RWPE2 (cell line): ENCODE results near the gene TLE2.
"Not testable (repeated sequence)": the region's sequence is repeated elsewhere in the genome, so short reads cannot be mapped to it uniquely, and the experiment has no call there.

Source experiments
- ATAC-seq: fragments of 200-7000 bp; cut with Tn5 transposase; 3 replicates; pipeline ENCODE4 v1.9.1; 2021; ENCODE audit warnings: low read depth
- DNase-seq: peaks from one replicate; pipeline ENCODE4 v3.0.0-alpha.2; 2020; ENCODE audit warnings: low spot score
- H3K27ac ChIP-seq: fragments of 450-650 bp; 2 replicates; pipeline ENCODE4 v1.5.1; 2017; ENCODE audit warnings: mild to moderate bottlenecking; ENCODE audit not compliant: poor library complexity, severe bottlenecking
- H3K27me3 ChIP-seq: fragments of 250-450 bp; sonication (Bioruptor Pico); 2 replicates; pipeline ENCODE4 v1.5.1; 2021; ENCODE audit warnings: mild to moderate bottlenecking, moderate library complexity; ENCODE audit not compliant: insufficient read depth, poor library complexity, severe bottlenecking
- H3K36me3 ChIP-seq: fragments of 250-450 bp; sonication (Bioruptor Pico); 2 replicates; pipeline ENCODE4 v1.5.1; 2020; ENCODE audit warnings: low read depth, mild to moderate bottlenecking, moderate library complexity
- H3K4me1 ChIP-seq: fragments of 250-450 bp; sonication (Bioruptor Pico); 2 replicates; pipeline ENCODE4 v1.5.1; 2021; ENCODE audit warnings: mild to moderate bottlenecking, moderate library complexity; ENCODE audit not compliant: insufficient read depth, poor library complexity, severe bottlenecking
- H3K4me3 ChIP-seq: fragments of 250-450 bp; sonication (Bioruptor Pico); 2 replicates; pipeline ENCODE4 v1.5.1; 2021; ENCODE audit warnings: mild to moderate bottlenecking, moderate library complexity; ENCODE audit not compliant: severe bottlenecking
- H3K9me3 ChIP-seq: fragments of 250-450 bp; sonication (Bioruptor Pico); 2 replicates; pipeline ENCODE4 v1.5.1; 2021; ENCODE audit warnings: mild to moderate bottlenecking, moderate library complexity; ENCODE audit not compliant: severe bottlenecking
- CTCF ChIP-seq: fragments of 450-650 bp; IDR thresholded peaks from one replicate; pipeline ENCODE4 v1.5.1; 2017; ENCODE audit warnings: mild to moderate bottlenecking, moderate library complexity; ENCODE audit not compliant: poor library complexity, severe bottlenecking

Gene TLE2

DNA sequence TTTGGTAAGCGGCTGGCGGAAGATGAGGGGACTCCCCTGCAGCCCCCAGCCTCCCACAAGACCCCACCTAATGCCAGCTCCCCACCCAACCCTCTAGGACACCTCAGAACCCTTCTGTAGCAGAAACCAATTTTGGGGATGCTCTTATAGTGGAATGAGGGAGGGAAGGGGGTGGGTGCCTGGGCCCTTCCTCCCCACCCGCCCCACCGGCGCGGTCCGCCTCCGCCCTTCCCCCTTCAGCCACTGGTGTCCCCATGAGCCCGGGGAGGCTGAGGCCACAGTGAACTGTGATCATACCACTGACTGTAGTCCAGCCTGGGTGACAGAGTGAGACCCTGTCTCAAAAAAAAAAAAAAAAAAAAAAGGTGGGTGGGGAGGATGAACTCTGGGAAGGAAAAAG, 35.5 kb downstream of the TLE2 start:
- Histone ChIP-seq H3K9me3 (no peaks in the 10 kb centered on the region), H3K4me1 (no peaks in the 10 kb centered on the region), H3K27ac (no peak overlapping the region), H3K27me3 (no peaks in the 10 kb centered on the region), H3K4me3 (no peak overlapping the region), H3K36me3 (no peaks in the 10 kb centered on the region)
- ATAC-seq (no peak), DNase-seq (no peak)
- TF ChIP-seq CTCF, result no peak

GRCh38 chr19:2992958-2993357, 36.1 kb downstream of the TLE2 start:
- Histone ChIP-seq H3K27ac (no peak overlapping the region), H3K4me1 (no peaks in the 10 kb centered on the region), H3K9me3 (no peaks in the 10 kb centered on the region), H3K27me3 (no peaks in the 10 kb centered on the region), H3K4me3 (no peak overlapping the region), H3K36me3 (no peaks in the 10 kb centered on the region)
- no peak for TF ChIP-seq CTCF
- ATAC-seq (no peak), DNase-seq (no peak)

GRCh38 chr19:2992333-2992732, 36.7 kb downstream of the TLE2 start:
- not testable (repeated sequence) for H3K27me3 ChIP-seq, H3K27ac ChIP-seq, ATAC-seq

GRCh38 chr19:2989236-2989946, 39.7 kb downstream of the TLE2 start:
- no peak for DNase-seq
- ATAC-seq, result no peak
- Histone ChIP-seq H3K36me3 (no peaks in the 10 kb centered on the region), H3K27me3 (no peaks in the 10 kb centered on the region), H3K27ac (no peak overlapping the region), H3K4me1 (no peaks in the 10 kb centered on the region), H3K4me3 (no peak overlapping the region), H3K9me3 (no peaks in the 10 kb centered on the region)
- TF ChIP-seq CTCF, result no peak

More at GRCh38 chr19:2992333-2992732, 36.7 kb downstream of the TLE2 start:
- H3K36me3 ChIP-seq, H3K9me3 ChIP-seq, H3K4me1 ChIP-seq, DNase-seq, H3K4me3 ChIP-seq: not testable (repeated sequence)

DNA sequence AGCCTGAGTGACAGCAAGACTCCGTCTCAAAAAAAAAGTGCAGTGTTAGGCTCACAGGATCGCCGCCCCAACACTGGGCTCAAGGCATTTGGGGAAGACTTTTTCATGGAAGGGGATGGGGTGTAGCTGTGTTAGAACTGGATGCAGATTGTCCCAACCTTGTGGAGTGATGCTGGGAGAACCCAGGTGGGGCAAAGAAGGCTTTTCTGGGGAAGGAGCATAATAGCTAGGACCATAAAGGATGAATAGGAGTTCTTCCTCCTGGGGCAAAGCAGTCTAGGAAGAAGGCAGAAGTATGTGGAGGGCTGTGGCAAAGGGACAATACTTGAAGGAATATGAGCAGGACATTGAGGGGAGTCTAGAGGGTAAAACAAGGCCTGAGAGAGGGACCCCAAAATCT, 40.5 kb downstream of the TLE2 start:
- H3K9me3 ChIP-seq, result no peaks in the 10 kb centered on the region
- no peak for DNase-seq
- no peak for ATAC-seq
- no peaks in the 10 kb centered on the region for H3K36me3 ChIP-seq
- H3K4me3 ChIP-seq, result no peak overlapping the region
- no peaks in the 10 kb centered on the region for H3K4me1 ChIP-seq
- no peak for TF ChIP-seq CTCF
- no peak overlapping the region for H3K27ac ChIP-seq
- no peaks in the 10 kb centered on the region for H3K27me3 ChIP-seq
